ENCODE results near the gene S100A2.

GRCh38 chr1:153544453-153545066 lies 21.1 kb downstream of the S100A2 start:
- TF ChIP-seq, protein P1, sequence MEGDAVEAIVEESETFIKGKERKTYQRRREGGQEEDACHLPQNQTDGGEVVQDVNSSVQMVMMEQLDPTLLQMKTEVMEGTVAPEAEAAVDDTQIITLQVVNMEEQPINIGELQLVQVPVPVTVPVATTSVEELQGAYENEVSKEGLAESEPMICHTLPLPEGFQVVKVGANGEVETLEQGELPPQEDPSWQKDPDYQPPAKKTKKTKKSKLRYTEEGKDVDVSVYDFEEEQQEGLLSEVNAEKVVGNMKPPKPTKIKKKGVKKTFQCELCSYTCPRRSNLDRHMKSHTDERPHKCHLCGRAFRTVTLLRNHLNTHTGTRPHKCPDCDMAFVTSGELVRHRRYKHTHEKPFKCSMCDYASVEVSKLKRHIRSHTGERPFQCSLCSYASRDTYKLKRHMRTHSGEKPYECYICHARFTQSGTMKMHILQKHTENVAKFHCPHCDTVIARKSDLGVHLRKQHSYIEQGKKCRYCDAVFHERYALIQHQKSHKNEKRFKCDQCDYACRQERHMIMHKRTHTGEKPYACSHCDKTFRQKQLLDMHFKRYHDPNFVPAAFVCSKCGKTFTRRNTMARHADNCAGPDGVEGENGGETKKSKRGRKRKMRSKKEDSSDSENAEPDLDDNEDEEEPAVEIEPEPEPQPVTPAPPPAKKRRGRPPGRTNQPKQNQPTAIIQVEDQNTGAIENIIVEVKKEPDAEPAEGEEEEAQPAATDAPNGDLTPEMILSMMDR (conservative IDR thresholded peaks at IDR 0.05; ENCODE audit: low read depth, low read length): no peak
- TF ChIP-seq EZH2 (IDR thresholded peaks at IDR 0.05; ENCODE audit: low read length, unreplicated experiment): no peak
